ENCODE results near the gene MYL9. TPM values are rescaled to one million over a fixed set of nuclear protein-coding genes. Genes with fewer than 3 reads are reported as not detected.

Gene MYL9
- polyA plus RNA-seq, 6 donors from 2014 or later: 0.13 to 2.5 (median 0.78) TPM

GRCh38 chr20:36572701-36573102 lies 31.4 kb downstream of the MYL9 start:
- no peak for DNase-seq
- Mint-ChIP-seq H3K36me3 (no peaks in the 10 kb centered on the region), H3K4me1 (peaks cover 33 to 44% (median 39%) of the 10 kb centered on the region in 3 donors), H3K27me3 (no peaks in the 10 kb centered on the region), H3K27ac (peak overlapping the region; percentile 91 to 99 (median 99)), H3K4me3 (peak overlapping the region; percentile 84 to 95 (median 92)), H3K9me3 (no peaks in the 10 kb centered on the region)
- peak; percentile 23 to 29 for ATAC-seq (ENCODE audit: low read depth in 2 of 2)

- DNase-seq: peak; percentile 91
- Mint-ChIP-seq H3K4me1 (peaks cover 33 to 44% (median 39%) of the 10 kb centered on the region in 3 donors), H3K27me3 (no peaks in the 10 kb centered on the region), H3K27ac (peak within 1 kb of the TSS; percentile 91 to 99 (median 99)), H3K9me3 (no peaks in the 10 kb centered on the region), H3K4me3 (peak within 1 kb of the TSS; percentile 85 to 99 (median 93)), H3K36me3 (no peaks in the 10 kb centered on the region)
- peak; percentile 70 to 71 for ATAC-seq (ENCODE audit: low read depth in 2 of 2)
Observed at GRCh38 chr20:36573103-36573797, 31.9 kb downstream of the MYL9 start, which contains the start of gene TGIF2. Gene TGIF2 (plus strand): TSS chr20:36573597. CDS start chr20:36578775, 5,178 bp downstream.

DNA sequence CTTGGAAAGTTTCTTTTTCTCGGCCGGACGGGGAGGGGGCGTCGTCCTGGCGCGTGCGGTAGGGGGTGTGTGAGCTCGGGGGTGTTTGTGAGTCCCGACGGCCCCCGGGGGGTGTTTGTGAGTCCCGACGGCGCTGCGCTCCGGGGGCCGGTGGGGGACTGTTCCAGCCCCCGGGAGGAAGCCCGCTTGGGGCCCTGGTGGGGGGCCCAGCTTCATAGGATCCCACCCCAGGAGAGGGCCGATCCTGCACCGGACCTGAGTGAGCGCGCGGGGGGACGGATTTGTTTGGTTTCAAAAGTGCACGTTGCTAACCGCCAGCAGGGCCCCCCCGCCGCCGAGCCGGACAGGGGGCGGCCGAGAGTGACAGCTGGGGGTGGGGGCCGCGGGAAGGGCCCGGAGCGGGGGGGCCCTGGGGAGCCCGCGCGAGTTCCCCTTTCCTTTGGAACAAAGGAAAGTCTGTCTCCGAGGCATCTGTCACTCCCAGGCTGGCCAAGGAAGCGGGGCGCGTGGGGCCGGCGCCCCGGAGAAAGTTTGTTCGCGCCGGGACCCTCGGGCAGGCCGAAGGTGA lies 32.6 kb downstream of the MYL9 start:
- Mint-ChIP-seq H3K9me3 (no peaks in the 10 kb centered on the region), H3K27me3 (no peaks in the 10 kb centered on the region), H3K4me3 (peak overlapping the region; percentile 67 to 99 (median 90)), H3K27ac (peak overlapping the region; percentile 70 to 97 (median 90)), H3K4me1 (peaks cover 33 to 44% (median 39%) of the 10 kb centered on the region in 3 donors), H3K36me3 (no peaks in the 10 kb centered on the region)
- peak; percentile 65 for DNase-seq
- peak; percentile 16 to 22 for ATAC-seq (ENCODE audit: low read depth in 2 of 2)

DNA sequence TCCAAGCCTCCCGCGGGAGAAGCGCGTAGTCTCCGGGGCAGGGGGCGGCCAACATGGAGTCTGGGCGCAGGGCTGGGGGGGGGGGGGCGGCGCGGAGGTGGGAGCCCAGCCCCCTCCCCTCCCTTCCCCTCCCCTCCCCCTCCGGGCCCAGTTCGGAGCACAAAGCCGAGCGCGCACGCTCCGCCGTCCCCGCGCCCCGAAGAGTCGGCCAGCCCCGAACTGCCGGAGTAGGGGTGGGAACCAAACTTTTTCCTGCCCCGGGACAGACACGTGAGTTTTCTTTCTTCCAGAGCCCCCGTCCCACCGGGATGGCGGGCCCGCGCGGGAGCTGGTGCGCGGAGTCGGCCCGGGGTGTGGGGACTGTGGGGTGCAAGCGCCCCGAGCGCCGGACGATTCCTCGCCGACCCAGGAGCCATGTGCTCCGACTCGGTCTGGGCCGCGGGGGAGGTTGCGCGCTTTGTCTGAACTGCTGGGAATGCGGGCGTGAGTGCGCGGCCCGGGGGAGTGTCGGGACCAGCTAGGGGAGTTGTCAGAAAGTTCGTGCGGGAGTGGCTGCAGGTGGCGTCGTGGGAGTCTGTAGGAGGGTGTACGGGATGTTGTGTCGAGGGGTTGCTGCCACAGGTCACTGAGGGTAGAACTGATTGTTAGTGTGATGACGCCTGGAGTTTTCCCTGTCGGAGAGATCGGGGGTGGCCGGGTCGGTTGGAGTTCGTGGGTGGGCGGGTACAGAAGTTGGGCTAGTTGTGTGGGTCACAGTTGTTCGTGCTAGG lies 33.2 kb downstream of the MYL9 start:
- H3K27me3 Mint-ChIP-seq: no peaks in the 10 kb centered on the region
- H3K4me3 Mint-ChIP-seq: peak overlapping the region; percentile 85 to 99 (median 93)
- H3K4me1 Mint-ChIP-seq: peaks cover 33 to 47% (median 39%) of the 10 kb centered on the region in 3 donors
- peak; percentile 16 to 18 for ATAC-seq (ENCODE audit: low read depth in 2 of 2)
- DNase-seq: peak; percentile 44
- peaks cover 0 to under 1% of the 10 kb centered on the region in 2 donors for H3K36me3 Mint-ChIP-seq
- no peaks in the 10 kb centered on the region for H3K9me3 Mint-ChIP-seq
- peak overlapping the region; percentile 91 to 98 (median 96) for H3K27ac Mint-ChIP-seq

DNA sequence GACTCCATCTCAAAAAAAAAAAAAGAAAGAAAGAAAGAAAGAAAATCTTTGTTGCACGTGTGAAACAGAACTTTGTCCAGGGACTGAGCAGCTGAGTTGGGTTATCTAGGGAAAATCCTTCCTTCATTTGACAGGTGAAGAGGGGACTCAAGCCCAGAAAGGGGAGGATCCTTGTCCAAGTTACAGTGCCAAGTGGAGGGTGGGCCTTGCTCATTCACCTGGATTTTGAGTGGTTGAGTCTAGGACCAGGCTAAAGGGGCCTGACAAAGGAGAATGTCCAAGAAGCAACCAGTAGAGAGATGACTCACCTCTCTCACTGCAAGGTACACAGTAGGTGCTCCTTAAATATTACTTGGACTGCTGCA lies 34.7 kb downstream of the MYL9 start:
- Mint-ChIP-seq H3K27ac (peak overlapping the region in 4 of 6 donors; percentile 39 to 95 (median 86)), H3K9me3 (no peaks in the 10 kb centered on the region), H3K27me3 (no peaks in the 10 kb centered on the region), H3K4me1 (peaks cover 39 to 51% (median 41%) of the 10 kb centered on the region in 3 donors), H3K36me3 (peaks cover 0 to 10% of the 10 kb centered on the region in 2 donors), H3K4me3 (peak overlapping the region; percentile 42 to 99 (median 88))
- ATAC-seq (ENCODE audit: low read depth in 2 of 2) (no peak), DNase-seq (no peak)

DNA sequence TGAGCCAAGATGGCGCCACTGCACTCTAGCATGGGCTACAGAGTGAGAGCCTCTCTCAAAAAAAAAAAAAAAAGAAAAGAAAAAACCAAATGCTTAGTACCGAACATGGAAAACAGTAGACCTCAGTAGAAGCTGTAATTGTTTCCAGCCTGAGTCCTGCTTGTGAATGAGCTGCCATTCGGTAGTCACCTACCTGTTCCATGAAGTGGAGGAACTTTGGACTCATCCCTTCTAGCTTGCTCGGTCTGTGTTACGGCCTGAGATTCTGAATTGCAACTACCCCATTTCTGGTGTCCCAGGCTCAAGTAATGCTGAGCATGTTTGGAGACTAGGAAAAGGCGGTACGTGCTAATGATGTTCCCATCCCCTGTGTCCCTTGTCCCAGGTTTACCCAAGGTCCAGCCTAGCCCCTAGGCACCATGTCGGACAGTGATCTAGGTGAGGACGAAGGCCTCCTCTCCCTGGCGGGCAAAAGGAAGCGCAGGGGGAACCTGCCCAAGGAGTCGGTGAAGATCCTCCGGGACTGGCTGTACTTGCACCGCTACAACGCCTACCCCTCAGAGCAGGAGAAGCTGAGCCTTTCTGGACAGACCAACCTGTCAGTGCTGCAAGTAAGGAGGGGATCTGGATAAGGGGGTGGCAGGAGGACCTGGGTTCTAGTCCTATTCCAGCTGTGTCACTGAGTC lies 37.2 kb downstream of the MYL9 start:
- H3K36me3 Mint-ChIP-seq: peaks cover 0 to 10% of the 10 kb centered on the region in 2 donors
- peak overlapping the region in 1 of 6 donors; percentile 43 for H3K27ac Mint-ChIP-seq
- no peaks in the 10 kb centered on the region for H3K27me3 Mint-ChIP-seq

GRCh38 chr20:36579996-36580545 lies 38.8 kb downstream of the MYL9 start:
- ATAC-seq (ENCODE audit: low read depth in 2 of 2) (no peak), DNase-seq (no peak)
- Mint-ChIP-seq H3K27me3 (no peaks in the 10 kb centered on the region), H3K9me3 (no peaks in the 10 kb centered on the region), H3K4me3 (peak overlapping the region in 1 of 8 donors; percentile 64), H3K36me3 (peaks cover 0 to 10% of the 10 kb centered on the region in 2 donors), H3K27ac (peak overlapping the region in 5 of 6 donors; percentile 10 to 75 (median 25)), H3K4me1 (peaks cover 16 to 31% (median 22%) of the 10 kb centered on the region in 3 donors)

More for the DNA sequence above, 37.2 kb downstream of the MYL9 start:
- Mint-ChIP-seq H3K9me3 (no peaks in the 10 kb centered on the region), H3K4me3 (peak overlapping the region in 1 of 8 donors; percentile 41), H3K4me1 (peaks cover 22 to 32% (median 28%) of the 10 kb centered on the region in 3 donors)
- no peak for ATAC-seq (ENCODE audit: low read depth in 2 of 2)
- no peak for DNase-seq

DNA sequence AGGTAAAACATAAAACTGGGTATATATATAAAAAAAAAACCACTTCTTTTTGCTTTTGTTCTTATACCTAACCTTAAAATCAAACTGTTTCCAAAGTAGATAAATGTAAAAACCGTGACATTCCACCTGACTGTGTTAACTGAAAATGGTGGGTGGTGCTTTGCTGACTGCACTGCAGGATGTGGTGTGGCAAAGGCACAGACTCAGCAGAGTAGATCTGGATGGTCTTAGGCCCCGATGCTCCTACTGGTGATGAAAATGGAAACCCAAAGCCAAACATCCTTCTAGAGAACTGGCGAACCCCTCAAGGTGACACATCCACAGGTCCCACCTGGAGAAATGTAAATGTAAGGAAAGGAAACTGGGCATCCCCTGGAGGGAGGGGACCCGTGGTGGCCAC lies 41.0 kb downstream of the MYL9 start:
- Mint-ChIP-seq H3K36me3 (peaks cover 0 to 14% of the 10 kb centered on the region in 2 donors), H3K4me1 (peaks cover 8 to 24% (median 15%) of the 10 kb centered on the region in 3 donors), H3K9me3 (no peaks in the 10 kb centered on the region), H3K4me3 (peak overlapping the region in 1 of 8 donors; percentile 15), H3K27ac (peak overlapping the region in 1 of 6 donors; percentile 6), H3K27me3 (no peaks in the 10 kb centered on the region)
- DNase-seq (no peak), ATAC-seq (ENCODE audit: low read depth in 2 of 2) (no peak)

- Mint-ChIP-seq H3K4me1 (peaks cover 12 to 28% (median 19%) of the 10 kb centered on the region in 3 donors), H3K4me3 (no peak overlapping the region), H3K9me3 (no peaks in the 10 kb centered on the region), H3K27ac (peak overlapping the region in 2 of 6 donors; percentile 6 to 63), H3K36me3 (peaks cover 0 to 17% of the 10 kb centered on the region in 2 donors), H3K27me3 (no peaks in the 10 kb centered on the region)
- DNase-seq: no peak
- no peak for ATAC-seq (ENCODE audit: low read depth in 2 of 2)
Observed at GRCh38 chr20:36582821-36583220, 41.5 kb downstream of the MYL9 start.

DNA sequence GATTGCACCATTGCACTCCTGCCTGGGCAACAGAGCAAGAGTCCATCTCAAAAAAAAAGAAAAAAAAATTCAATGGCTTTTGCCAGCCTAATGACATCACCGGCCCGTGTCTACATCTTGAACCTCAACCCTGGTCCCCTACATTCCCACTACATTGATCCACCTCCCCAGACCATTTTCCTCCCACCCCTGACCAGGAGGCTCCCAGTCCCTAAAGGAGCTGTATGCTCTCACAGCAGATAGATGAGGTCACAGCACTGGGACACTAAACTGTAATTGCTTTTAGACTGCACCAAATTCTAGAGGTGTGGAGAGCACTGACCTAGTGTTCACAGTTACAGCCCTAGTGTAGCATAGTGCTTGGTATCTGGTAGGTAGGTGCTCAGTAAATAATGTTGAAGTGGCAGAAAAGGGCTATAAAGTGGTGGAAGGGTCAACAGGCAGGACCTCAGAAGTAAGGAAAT lies 42.7 kb downstream of the MYL9 start:
- no peaks in the 10 kb centered on the region for H3K9me3 Mint-ChIP-seq
- peak overlapping the region in 2 of 6 donors; percentile 53 to 69 for H3K27ac Mint-ChIP-seq
- peaks cover 0 to 17% of the 10 kb centered on the region in 2 donors for H3K36me3 Mint-ChIP-seq

GRCh38 chr20:36585410-36586125 lies 44.2 kb downstream of the MYL9 start:
- DNase-seq (no peak), ATAC-seq (ENCODE audit: low read depth in 2 of 2) (no peak)
- Mint-ChIP-seq H3K27ac (peak overlapping the region in 1 of 6 donors; percentile 72), H3K27me3 (no peaks in the 10 kb centered on the region), H3K36me3 (peaks cover 0 to 7% of the 10 kb centered on the region in 2 donors), H3K4me3 (no peak overlapping the region), H3K9me3 (no peaks in the 10 kb centered on the region), H3K4me1 (peaks cover 14 to 23% (median 17%) of the 10 kb centered on the region in 3 donors)

More for the DNA sequence above, 42.7 kb downstream of the MYL9 start:
- peaks cover 12 to 28% (median 21%) of the 10 kb centered on the region in 3 donors for H3K4me1 Mint-ChIP-seq
- no peak for DNase-seq
- no peaks in the 10 kb centered on the region for H3K27me3 Mint-ChIP-seq
- no peak overlapping the region for H3K4me3 Mint-ChIP-seq
- ATAC-seq (ENCODE audit: low read depth in 2 of 2): no peak

Data from naive B cell (primary cell).